Measurements from ENCODE around the gene ZNF587. TPM values are rescaled to one million over a fixed set of nuclear protein-coding genes. Genes with fewer than 3 reads are reported as not detected.

Gene ZNF587
- total RNA-seq, 4 donors from 2014 or later = 21.0 to 34.8 (median 28.3) TPM

DNA sequence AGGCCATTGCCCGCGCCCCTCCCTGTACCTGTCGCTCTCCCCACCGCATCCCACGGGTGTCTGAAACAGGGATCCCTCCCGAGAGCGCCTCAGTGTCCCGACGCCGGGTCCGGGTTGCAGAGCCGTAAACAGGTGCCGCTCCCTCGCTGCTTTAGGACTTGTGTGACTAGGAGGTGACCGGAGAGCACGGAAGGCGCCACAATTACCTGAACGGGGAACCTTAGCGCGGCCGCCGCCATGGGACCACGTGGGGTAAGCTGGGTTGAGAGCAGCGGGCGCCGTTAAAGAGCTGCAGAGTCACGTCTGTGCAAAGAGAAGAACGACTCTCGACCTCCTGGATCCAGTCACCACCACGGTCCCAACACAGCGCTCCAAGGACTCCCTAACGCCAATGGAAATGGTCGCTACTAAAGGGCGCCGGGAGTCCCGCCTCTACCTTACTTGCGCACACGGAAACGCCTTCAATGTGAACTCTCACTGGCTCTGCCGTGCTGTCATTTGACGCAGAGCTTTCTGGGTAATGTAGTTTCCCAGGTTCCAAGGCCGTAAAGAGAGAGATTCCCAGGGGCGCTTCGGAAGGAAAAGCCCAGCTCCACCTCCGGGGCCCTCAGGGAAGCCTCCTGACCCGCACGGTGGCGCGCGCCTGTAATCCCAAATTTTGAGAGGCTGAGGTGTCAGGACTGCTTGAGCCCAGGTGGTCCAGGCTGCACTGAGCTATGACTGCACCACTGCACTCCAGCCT, 35.0 kb upstream of the ZNF587 start, which contains the start of gene ZNF552:
Gene ZNF552 (minus strand): TSS at position 409 of the 742 bp plus-strand sequence. CDS start 170 bp downstream, at position 239.
- peak within 1 kb of the TSS; percentile 62 to 84 (median 72) for H3K4me3 ChIP-seq
- 0 to 1% methylated on average over 20 to 36 of the region's 50 CpGs for WGBS, 2 donors
- H3K27ac ChIP-seq = peak within 1 kb of the TSS; percentile 52 to 82 (median 80)
- TF ChIP-seq EP300 (IDR thresholded peaks at IDR 0.05) (peak; percentile 39 to 78), POLR2A (IDR thresholded peaks at IDR 0.05) (peak; percentile 41 to 66)
- TF ChIP-seq, protein P1, sequence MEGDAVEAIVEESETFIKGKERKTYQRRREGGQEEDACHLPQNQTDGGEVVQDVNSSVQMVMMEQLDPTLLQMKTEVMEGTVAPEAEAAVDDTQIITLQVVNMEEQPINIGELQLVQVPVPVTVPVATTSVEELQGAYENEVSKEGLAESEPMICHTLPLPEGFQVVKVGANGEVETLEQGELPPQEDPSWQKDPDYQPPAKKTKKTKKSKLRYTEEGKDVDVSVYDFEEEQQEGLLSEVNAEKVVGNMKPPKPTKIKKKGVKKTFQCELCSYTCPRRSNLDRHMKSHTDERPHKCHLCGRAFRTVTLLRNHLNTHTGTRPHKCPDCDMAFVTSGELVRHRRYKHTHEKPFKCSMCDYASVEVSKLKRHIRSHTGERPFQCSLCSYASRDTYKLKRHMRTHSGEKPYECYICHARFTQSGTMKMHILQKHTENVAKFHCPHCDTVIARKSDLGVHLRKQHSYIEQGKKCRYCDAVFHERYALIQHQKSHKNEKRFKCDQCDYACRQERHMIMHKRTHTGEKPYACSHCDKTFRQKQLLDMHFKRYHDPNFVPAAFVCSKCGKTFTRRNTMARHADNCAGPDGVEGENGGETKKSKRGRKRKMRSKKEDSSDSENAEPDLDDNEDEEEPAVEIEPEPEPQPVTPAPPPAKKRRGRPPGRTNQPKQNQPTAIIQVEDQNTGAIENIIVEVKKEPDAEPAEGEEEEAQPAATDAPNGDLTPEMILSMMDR (IDR thresholded peaks at IDR 0.05) = no peak
- peaks cover 0 to 34% (median 0%) of the 10 kb centered on the region in 3 donors for H3K36me3 ChIP-seq
- peaks cover 0 to 31% (median 5%) of the 10 kb centered on the region in 4 donors for H3K4me1 ChIP-seq
- peak; percentile 43 to 69 for DNase-seq (ENCODE audit: low spot score in 2 of 2)
- H3K27me3 ChIP-seq = no peaks in the 10 kb centered on the region
- H3K9me3 ChIP-seq = peaks cover 0 to 6% (median 0%) of the 10 kb centered on the region in 4 donors

DNA sequence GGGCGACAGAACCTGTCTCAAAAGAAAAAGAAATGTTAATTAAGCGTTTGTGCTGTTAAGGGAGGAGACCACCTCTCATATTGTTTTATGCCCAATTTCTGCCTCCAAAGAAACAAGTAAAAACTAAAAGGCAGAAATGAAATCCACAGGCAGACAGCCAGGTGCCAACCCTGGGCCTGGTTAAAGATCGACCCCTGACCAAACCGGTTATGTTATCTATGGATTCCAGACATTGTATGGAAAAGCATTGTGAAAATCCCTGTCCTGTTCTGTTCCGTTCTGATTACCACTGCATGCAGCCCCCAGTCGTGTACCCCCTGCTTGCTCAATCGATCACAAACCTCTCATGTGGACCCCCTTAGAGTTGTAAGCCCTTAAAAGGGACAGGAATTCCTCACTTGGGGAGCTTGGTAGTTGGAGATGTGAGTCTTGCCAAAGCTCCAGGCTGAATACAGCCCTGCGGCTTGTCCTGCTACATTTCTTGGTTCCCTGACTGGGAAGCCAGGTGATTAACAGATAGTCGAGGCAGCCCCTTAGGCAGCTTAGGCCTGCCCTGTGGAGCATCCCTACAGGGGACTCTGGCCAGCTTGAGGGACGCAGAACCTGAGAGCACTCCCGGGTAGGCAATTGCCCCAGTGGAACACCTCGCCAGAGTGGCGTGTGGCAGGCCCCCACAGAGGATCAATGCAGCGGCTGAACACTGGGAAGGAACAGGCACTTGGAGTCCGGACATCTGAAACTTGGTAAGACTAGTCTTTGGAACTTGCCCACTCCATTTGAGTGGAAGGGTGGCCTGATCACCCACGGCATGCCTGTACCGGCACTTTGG, 34.2 kb upstream of the ZNF587 start:
- H3K4me3 ChIP-seq = peak overlapping the region; percentile 62 to 84 (median 72)

DNA sequence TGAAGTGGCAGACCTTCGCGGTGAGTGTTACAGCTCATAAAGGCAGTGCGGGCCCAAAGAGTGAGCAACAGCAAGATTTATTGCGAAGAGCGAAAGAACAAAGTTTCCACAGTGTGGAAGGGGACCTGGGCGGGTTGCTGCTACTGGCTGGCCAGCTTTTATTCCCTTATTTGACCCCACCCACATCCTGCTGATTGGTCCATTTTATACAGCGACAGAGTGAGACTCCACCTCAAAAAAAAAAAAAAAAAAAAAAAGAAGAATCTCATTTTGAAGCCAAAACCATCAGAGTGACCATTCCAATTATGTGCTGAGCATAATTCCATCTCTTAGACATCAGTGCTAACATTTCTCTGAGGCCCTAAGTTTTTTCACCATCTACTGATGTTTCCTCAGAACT, 33.0 kb upstream of the ZNF587 start:
- Histone ChIP-seq H3K4me3 (no peak overlapping the region), H3K27ac (no peak overlapping the region), H3K27me3 (no peaks in the 10 kb centered on the region), H3K9me3 (no peaks in the 10 kb centered on the region), H3K4me1 (peaks cover 0 to 41% (median 14%) of the 10 kb centered on the region in 4 donors), H3K36me3 (peaks cover 0 to 16% (median 0%) of the 10 kb centered on the region in 3 donors)
- DNase-seq (ENCODE audit: low spot score in 2 of 2) = no peak
- 79 to 85% methylated on average over 7 of the region's 7 CpGs for WGBS, 2 donors
- TF ChIP-seq POLR2A (IDR thresholded peaks at IDR 0.05) = no peak
- TF ChIP-seq EP300 (IDR thresholded peaks at IDR 0.05) = no peak
- TF ChIP-seq, protein P1 (IDR thresholded peaks at IDR 0.05) = no peak

More for the DNA sequence above, 34.2 kb upstream of the ZNF587 start:
- Histone ChIP-seq H3K36me3 (peaks cover 0 to 27% (median 0%) of the 10 kb centered on the region in 3 donors), H3K4me1 (peaks cover 0 to 34% (median 10%) of the 10 kb centered on the region in 4 donors), H3K27ac (peak overlapping the region in 2 of 4 donors; percentile 80 to 82), H3K27me3 (no peaks in the 10 kb centered on the region), H3K9me3 (peaks cover 0 to under 1% (median 0%) of the 10 kb centered on the region in 4 donors)
- DNase-seq (ENCODE audit: low spot score in 2 of 2) = no peak
- WGBS, 2 donors = 90 to 92% methylated on average over 17 of the region's 17 CpGs
- TF ChIP-seq POLR2A (IDR thresholded peaks at IDR 0.05) (no peak), EP300 (IDR thresholded peaks at IDR 0.05) (no peak)
- TF ChIP-seq, protein P1 (IDR thresholded peaks at IDR 0.05) = no peak

DNA sequence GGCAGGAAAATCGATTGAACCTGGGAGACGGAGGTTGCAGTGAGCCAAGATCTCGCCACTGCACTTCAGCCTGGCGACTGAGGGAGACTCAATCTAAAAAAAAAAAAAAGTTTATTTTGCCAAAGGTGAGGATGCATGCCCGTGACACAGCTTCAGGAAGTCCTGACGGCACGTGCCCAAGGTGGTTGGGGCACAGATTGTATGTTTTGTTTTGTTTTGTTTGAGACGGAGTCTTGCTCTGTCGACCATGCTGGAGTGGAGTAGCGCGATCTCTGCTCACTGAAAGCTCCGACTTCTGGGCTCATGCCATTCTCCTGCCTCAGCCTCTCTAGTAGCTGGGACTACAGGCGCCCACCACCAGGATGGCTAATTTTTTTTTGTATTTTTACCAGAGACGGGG, 31.7 kb upstream of the ZNF587 start:
- DNase-seq (ENCODE audit: low spot score in 2 of 2) = no peak
- 94 to 97% methylated on average over 14 of the region's 14 CpGs for WGBS, 2 donors
- no peak overlapping the region for H3K27ac ChIP-seq
- H3K27me3 ChIP-seq = no peaks in the 10 kb centered on the region
- peaks cover 0 to 32% (median 14%) of the 10 kb centered on the region in 4 donors for H3K4me1 ChIP-seq
- peaks cover 0 to 16% (median 0%) of the 10 kb centered on the region in 3 donors for H3K36me3 ChIP-seq
- TF ChIP-seq POLR2A (IDR thresholded peaks at IDR 0.05) (no peak), EP300 (IDR thresholded peaks at IDR 0.05) (no peak)
- TF ChIP-seq, protein P1 (IDR thresholded peaks at IDR 0.05) = no peak
- no peak overlapping the region for H3K4me3 ChIP-seq
- H3K9me3 ChIP-seq = peaks cover 0 to 7% (median 0%) of the 10 kb centered on the region in 4 donors

All from tibial nerve (tissue), 4 donors.